ENCODE data around the gene SLC2A3.
"Not testable (repeated sequence)": the region's sequence is repeated elsewhere in the genome, so short reads cannot be mapped to it uniquely, and the experiment has no call there.

SLC2A3 gene

GRCh38 chr12:7935590-7936581 lies at the start of gene SLC2A3:
TSS of gene SLC2A3 (minus strand) at chr12:7936187. CDS start at chr12:7936034, 153 bp downstream.
- DNase-seq = peak; percentile 76

- no peak for DNase-seq
Measured at GRCh38 chr12:7984900-7985299, 48.9 kb upstream of the SLC2A3 start.

DNA sequence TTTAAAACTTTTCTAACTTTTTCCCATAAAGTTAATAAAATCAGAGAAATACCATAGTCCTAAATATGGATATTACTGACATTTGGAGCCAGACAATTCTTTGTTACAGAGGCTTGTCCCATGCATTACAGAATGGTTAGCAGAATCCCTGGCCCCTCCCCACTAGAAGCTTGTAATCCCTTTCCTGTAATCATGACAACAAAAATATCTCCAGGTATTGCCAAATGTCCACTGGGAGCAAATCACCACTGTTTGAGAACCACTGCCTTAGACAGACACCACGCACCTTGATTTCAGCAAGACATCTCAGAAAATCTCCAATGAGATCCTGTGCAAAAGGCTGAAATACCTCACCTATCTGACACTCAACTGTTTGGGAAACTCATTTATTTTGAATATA lies 47.5 kb upstream of the SLC2A3 start:
- not testable (repeated sequence) for DNase-seq

GRCh38 chr12:7983019-7983418 lies 47.0 kb upstream of the SLC2A3 start:
- not testable (repeated sequence) for DNase-seq

DNA sequence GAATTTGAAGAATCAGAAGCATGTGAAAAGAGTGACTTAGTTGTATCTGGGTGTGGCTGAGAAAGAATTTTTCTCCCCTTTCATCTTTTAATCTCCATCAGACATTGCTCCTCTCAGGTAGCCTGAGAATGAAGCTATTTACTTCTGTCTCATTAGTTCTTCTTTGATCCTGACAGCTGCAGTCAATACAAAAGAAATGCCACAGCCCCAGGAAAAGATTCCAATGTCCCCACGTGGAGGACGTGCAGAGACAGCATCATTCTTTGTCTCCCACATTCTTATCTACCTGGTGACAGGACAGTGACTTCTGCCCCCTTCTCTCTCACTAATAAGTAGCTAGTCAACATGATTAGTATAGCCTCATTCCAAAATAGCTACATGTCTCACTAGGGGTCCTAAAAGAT lies 46.3 kb upstream of the SLC2A3 start:
- DNase-seq = not testable (repeated sequence)

- DNase-seq = no peak
Measured at GRCh38 chr12:7981446-7981845, 45.5 kb upstream of the SLC2A3 start.

- not testable (repeated sequence) for DNase-seq
Measured at GRCh38 chr12:7977351-7978124, 41.6 kb upstream of the SLC2A3 start.

DNA sequence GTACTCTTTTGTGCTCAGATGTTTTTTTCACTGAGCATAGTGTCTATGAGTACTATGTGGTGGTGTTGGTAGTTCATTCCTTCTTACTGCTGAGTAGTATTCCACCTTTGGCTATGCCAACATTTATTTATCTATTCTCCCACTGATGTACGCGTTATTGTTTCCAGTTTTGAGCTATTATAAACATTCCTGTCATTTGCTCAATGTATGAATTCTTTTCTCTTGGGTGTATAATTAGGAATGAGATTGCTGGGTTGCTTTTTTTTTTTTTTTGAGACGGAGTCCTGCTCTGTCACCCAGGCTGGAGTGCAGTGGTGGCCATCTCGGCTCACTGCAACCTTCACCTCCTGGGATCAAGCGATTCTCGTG lies 37.5 kb upstream of the SLC2A3 start:
- DNase-seq = no peak

- DNase-seq = no peak
Measured at GRCh38 chr12:7972734-7973456, 36.9 kb upstream of the SLC2A3 start.

DNA sequence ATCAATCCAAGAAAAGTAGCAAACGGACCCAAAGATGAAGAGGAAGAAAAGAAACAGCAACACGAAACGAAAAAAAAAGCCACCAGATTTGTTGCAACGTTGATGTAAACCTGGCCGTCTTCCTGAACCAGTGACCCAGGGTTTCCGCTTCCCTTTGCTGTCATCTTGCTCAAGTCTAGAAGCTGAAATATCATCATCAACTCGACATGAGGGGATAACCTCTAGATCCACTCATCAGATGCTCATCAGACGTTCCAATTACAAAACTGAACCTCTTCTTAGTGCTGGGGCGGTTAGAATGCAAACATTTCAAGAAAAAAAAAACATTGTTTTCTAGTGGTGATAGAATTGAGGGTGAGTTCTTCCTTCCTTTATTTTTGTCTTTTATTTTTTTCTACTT lies 36.3 kb upstream of the SLC2A3 start:
- DNase-seq = not testable (repeated sequence)

- not testable (repeated sequence) for DNase-seq
Measured at GRCh38 chr12:7971765-7972164, 35.8 kb upstream of the SLC2A3 start.

- DNase-seq = peak; percentile 76
Measured at GRCh38 chr12:7970475-7971252, 34.7 kb upstream of the SLC2A3 start.

DNA sequence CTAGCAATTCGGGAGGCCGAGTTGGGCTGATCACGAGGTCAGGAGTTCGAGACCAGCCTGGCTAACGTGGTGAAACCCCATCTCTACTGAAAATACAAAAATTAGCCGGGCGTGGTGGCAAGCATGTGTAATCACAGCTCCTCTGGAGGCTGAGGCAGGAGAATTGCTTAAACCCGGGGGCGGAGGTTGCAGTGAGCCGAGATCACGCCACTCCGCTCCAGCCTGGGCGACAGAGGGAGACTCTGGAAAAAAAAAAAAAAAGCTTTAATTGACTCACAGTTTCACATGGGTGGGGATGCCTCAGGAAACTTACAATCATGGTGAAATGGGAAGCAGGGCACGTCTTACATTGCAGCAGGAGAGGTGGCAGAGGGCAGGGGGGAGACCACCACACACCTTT lies 30.6 kb upstream of the SLC2A3 start:
- no peak for DNase-seq

GRCh38 chr12:7964669-7965068 lies 28.7 kb upstream of the SLC2A3 start:
- not testable (repeated sequence) for DNase-seq

DNA sequence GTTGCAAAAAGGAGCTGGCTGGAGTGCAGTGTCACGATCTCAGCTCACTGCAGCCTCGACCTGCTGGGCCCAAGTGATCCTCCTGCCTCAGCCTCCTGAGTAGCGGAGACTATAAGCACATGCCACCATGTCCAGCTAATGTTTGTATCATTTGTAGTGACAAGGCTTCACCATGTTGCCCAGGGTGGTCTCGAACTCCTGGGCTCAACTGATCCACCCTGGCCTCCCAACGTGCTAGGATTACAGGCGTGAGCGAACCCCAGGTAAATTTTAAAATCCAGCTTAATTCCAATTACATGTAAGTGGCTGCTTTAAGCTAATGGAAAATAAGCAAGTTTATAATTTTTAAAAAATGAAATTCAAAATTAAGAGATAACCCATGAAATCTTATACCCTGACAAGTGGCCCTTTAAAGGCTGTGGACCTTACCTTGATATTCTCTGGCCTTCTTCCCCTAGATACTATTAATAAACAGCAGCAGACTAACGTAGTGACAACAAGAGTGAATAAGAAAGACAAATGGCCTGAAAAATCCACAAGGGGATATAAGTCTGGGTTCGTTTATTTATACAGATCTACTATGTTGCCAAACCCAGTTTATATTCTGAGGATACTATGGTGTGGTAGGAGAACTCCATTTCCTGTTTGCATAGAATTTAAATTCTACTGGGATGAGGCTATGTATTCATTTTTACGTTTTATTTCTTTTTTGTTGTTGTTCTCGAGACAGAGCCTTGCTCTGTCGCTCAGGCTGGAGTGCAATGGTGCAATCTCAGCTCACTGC lies 25.6 kb upstream of the SLC2A3 start:
- DNase-seq = no peak

- DNase-seq = peak; percentile 26
Measured at GRCh38 chr12:7959701-7960121, 23.7 kb upstream of the SLC2A3 start.

DNA sequence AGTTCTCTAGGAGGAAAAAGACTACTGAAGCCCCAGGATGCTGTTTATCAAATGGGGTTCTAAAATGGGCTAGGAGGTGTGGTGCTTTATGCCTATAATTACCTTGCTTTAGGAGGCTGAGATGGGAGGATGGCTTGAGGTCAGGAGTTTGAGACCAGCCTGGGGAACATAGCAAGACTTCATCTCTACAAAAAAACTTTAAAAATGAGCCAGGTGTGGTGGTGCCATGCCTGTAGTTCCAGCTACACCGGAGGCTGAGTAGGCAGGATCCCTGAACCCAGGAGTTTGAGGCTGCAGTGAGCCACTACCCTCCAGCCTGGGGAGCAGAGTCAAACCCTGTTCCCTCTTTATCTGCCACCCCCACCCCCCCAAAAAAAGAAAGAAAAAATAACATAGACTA lies 23.3 kb upstream of the SLC2A3 start:
- DNase-seq = no peak

DNA sequence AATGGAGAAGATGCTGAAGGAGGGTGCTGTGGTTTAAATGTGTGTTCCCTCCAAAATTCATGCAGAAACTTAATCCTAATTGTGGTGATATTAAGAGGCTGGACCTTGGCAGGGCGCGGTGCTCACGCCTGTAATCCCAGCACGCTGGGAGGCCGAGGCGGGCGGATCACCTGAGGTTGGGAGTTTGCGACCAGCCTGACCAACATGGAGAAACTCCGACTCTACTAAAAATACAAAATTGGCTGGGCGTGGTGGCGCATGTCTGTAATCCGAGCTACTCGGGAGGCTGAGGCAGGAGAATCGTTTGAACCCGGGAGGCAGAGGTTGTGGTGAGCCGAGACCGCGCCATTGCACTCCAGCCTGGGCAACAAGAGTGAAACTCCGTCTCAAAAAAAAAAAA lies 18.9 kb upstream of the SLC2A3 start:
- DNase-seq = not testable (repeated sequence)

DNA sequence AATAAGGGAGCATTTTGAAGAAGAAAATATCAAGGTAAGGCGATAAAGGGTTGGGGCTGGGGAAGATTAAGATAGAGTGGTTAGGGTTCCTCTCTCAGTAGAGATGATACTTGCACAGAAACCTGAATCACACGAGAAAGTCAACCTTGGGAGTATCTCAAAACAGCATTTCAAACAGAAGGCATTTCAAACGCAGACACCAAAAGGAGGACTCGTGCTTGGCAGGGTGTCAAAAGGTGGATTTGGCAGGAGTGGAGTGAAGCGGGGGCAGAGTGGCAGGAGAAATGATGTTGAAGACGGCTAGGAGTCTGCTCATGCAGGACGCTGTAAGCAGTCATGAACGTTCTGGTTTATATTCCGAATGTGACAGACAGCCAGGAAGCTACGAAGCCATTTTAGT lies 18.4 kb upstream of the SLC2A3 start:
- not testable (repeated sequence) for DNase-seq

GRCh38 chr12:7953912-7954311 lies 17.9 kb upstream of the SLC2A3 start:
- not testable (repeated sequence) for DNase-seq

DNA sequence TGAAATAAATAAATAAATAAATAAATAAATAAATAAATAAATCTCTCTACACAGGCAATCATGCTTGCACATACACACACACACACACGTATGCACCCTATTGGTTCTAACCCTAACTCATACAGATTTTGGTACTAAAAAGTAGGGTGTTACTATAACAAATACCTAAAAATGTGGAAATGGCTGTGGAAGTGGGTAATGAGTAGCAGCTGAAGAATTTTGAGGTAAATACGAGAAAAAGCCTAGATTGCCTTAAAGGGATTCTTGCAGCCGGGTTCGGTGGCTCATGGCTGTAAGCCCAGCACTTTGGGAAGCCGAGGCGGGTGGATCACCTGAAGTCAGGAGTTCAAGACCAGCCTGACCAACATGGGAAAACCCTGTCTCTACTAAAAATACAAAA lies 15.7 kb upstream of the SLC2A3 start:
- DNase-seq = no peak
